ENCODE data around the gene DLGAP4. TPM values are rescaled to one million over a fixed set of nuclear protein-coding genes. Genes with fewer than 3 reads are reported as not detected.

The DLGAP4 gene
- total and polyA plus RNA-seq, 2 of the 13 experiments (the other 11 are each of a cell fraction or from before 2014, with no cell fraction given), result 15.2 to 26.7 TPM

DNA sequence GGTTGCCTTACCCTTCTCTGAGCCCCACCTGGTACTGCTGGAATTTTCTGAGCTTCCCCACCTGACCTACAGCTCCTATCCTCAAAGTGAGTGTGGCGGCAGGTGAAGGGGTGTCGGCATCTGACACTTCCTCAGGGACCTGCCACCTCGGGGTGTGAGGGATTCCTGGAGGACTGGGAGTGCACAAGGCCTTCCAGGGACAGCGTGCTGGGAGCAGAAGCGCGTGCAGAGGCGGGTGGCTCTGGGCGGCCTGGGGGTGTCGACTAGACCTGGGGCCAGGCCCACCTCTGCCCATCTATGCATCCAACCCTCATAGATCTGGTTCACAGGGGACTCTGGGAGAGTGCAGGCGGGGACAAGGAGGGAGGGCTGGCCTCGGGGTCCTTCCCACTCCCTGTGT is 7.8 kb downstream of the DLGAP4 start (continued):
- TF ChIP-seq KDM1A (CRISPR knock-in tag; IDR thresholded peaks at IDR 0.05), result no peak

DNA sequence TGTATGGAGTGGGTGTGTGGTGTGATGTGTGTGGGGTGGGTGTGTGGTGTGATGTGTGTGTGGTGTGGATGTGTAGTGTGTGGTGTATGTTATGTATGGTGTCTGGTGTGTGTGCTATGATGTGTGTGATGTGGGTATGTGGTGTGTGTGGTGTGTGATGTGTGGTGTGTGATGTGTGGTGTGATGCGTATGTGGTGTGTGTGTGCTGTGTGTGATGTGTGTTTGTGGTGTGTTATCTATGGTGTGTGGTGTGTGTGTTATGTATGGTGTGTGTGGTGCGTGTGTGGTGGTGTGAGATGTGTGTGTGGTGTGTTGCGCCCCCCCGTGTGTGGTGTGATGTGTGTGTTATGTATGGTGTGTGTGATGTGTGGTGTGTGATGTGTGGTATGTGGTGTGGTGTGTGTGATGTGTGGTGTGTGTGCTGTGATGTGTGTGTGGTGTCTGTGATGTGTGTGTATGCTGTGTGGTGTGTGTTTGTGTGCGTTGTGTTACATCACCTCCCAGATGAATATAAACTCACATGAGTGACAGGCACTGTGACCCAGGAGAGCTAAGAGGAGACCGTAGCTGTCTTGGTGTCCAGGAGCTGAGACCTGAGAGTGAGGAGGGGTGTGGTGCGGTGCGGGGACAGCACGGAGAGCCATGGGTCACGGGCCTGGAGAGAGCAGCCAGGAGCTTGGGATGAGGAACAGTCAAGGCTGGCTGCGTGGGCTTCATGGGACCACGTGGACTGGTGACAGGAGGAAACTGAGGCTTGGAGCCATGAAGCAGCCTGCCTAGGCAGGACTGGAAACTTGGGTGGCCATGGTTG is 8.8 kb downstream of the DLGAP4 start:
- H3K4me1 ChIP-seq (ENCODE audit: insufficient read depth, low read length), result no peaks in the 10 kb centered on the region
- peak; percentile 46 for ATAC-seq
- DNase-seq (ENCODE audit: low spot score), result peak; percentile 28
- POLR2A ChIA-PET, result no interaction called here
- intact Hi-C loops (cut with micrococcal nuclease; ENCODE audit: unreplicated experiment), result no loop called here
- no TSS peak for BruUV-seq (replicated peaks)
- no peaks in the 10 kb centered on the region for H4K20me1 ChIP-seq (ENCODE audit: insufficient read depth, low read length)
- no peaks in the 10 kb centered on the region for H3K9me3 ChIP-seq (ENCODE audit: low read length)
- no peaks in the 10 kb centered on the region for H3K79me2 ChIP-seq (ENCODE audit: insufficient read depth, low read length)
- CTCF ChIA-PET (ENCODE audit: low intra/inter-chr PET ratio, low total read pairs), result no interaction called here
- peaks cover 0 to 11% of the 10 kb centered on the region in 2 experiments; a peak in 3 of 5 replicates for H3K27me3 ChIP-seq (ENCODE audit: control insufficient read depth in 1 of 2, insufficient read depth in 2 of 2, low read length in 2 of 2)
- H2AFZ ChIP-seq (ENCODE audit: low read length), result no peak overlapping the region
- H3K4me2 ChIP-seq (ENCODE audit: low read depth, low read length), result no peak overlapping the region
- in situ Hi-C loops (cut with HindIII; ENCODE audit: extremely low pct_ligation_motif_present, low pct_unique_long_range_greater_than_20kb), result no loop called here
- no peak for FAIRE-seq
- 24% methylated on average over 11 of the region's 12 CpGs for WGBS (ENCODE audit: low lambda C conversion rate)
- H3K4me3 ChIP-seq (replicated peaks in 1 of 3; ENCODE audit: insufficient read depth in 1 of 3, low read depth in 2 of 3, low read length in 3 of 3), result no peak overlapping the region
- no peaks in the 10 kb centered on the region for H3K36me3 ChIP-seq (replicated peaks in 1 of 2; ENCODE audit: control insufficient read depth in 1 of 2, insufficient read depth in 2 of 2, low read length in 2 of 2)
- no peak overlapping the region for H3K9ac ChIP-seq (ENCODE audit: insufficient read depth, low read depth, low read length)
- no peak overlapping the region for H3K27ac ChIP-seq (ENCODE audit: extremely low read length, insufficient read depth, low read length)
- TF ChIP-seq JUNB (CRISPR knock-in tag; IDR thresholded peaks at IDR 0.05; ENCODE audit: borderline replicate concordance) (peak; percentile 54; the same call in 1 of the 2 replicates), NFRKB (IDR thresholded peaks at IDR 0.05) (no peak), ZNF614 (CRISPR knock-in tag; IDR thresholded peaks at IDR 0.05; ENCODE audit: borderline replicate concordance) (no peak), FOXP1 (IDR thresholded peaks at IDR 0.05) (peak; percentile 32; the same call in 1 of the 2 replicates), FOXP1 (CRISPR knock-in tag; IDR thresholded peaks at IDR 0.05) (no peak), ZNF792 (CRISPR knock-in tag; IDR thresholded peaks at IDR 0.05) (no peak), ZNF780A (CRISPR knock-in tag; IDR thresholded peaks at IDR 0.05) (peak; percentile 28; the same call in 1 of the 2 replicates), ZNF660 (CRISPR knock-in tag; IDR thresholded peaks at IDR 0.05; ENCODE audit: borderline replicate concordance, low read depth) (no peak), HNRNPL (IDR thresholded peaks at IDR 0.05; ENCODE audit: low read depth, low read length) (0 out of 2 replicates have a peak, but pooled peaks have one; percentile 51), ZNF207 (IDR thresholded peaks at IDR 0.05; ENCODE audit: borderline replicate concordance) (0 out of 2 replicates have a peak, but pooled peaks have one; percentile 10), IKZF1 (IDR thresholded peaks at IDR 0.05) (peak; percentile 60; the same call in 1 of the 2 replicates), ZNF670 (CRISPR knock-in tag; IDR thresholded peaks at IDR 0.05; ENCODE audit: borderline replicate concordance) (no peak)
- TF ChIP-seq, protein P1, sequence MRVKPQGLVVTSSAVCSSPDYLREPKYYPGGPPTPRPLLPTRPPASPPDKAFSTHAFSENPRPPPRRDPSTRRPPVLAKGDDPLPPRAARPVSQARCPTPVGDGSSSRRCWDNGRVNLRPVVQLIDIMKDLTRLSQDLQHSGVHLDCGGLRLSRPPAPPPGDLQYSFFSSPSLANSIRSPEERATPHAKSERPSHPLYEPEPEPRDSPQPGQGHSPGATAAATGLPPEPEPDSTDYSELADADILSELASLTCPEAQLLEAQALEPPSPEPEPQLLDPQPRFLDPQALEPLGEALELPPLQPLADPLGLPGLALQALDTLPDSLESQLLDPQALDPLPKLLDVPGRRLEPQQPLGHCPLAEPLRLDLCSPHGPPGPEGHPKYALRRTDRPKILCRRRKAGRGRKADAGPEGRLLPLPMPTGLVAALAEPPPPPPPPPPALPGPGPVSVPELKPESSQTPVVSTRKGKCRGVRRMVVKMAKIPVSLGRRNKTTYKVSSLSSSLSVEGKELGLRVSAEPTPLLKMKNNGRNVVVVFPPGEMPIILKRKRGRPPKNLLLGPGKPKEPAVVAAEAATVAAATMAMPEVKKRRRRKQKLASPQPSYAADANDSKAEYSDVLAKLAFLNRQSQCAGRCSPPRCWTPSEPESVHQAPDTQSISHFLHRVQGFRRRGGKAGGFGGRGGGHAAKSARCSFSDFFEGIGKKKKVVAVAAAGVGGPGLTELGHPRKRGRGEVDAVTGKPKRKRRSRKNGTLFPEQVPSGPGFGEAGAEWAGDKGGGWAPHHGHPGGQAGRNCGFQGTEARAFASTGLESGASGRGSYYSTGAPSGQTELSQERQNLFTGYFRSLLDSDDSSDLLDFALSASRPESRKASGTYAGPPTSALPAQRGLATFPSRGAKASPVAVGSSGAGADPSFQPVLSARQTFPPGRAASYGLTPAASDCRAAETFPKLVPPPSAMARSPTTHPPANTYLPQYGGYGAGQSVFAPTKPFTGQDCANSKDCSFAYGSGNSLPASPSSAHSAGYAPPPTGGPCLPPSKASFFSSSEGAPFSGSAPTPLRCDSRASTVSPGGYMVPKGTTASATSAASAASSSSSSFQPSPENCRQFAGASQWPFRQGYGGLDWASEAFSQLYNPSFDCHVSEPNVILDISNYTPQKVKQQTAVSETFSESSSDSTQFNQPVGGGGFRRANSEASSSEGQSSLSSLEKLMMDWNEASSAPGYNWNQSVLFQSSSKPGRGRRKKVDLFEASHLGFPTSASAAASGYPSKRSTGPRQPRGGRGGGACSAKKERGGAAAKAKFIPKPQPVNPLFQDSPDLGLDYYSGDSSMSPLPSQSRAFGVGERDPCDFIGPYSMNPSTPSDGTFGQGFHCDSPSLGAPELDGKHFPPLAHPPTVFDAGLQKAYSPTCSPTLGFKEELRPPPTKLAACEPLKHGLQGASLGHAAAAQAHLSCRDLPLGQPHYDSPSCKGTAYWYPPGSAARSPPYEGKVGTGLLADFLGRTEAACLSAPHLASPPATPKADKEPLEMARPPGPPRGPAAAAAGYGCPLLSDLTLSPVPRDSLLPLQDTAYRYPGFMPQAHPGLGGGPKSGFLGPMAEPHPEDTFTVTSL (CRISPR knock-in tag; IDR thresholded peaks at IDR 0.05; ENCODE audit: borderline replicate concordance), result no peak
- TF ChIP-seq, protein P2, sequence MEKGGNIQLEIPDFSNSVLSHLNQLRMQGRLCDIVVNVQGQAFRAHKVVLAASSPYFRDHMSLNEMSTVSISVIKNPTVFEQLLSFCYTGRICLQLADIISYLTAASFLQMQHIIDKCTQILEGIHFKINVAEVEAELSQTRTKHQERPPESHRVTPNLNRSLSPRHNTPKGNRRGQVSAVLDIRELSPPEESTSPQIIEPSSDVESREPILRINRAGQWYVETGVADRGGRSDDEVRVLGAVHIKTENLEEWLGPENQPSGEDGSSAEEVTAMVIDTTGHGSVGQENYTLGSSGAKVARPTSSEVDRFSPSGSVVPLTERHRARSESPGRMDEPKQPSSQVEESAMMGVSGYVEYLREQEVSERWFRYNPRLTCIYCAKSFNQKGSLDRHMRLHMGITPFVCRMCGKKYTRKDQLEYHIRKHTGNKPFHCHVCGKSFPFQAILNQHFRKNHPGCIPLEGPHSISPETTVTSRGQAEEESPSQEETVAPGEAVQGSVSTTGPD (CRISPR knock-in tag; IDR thresholded peaks at IDR 0.05), result no peak

All from HepG2 (cell line).